ENCODE measurements around the gene HDAC7. TPM values are rescaled to one million over a fixed set of nuclear protein-coding genes. Genes with fewer than 3 reads are reported as not detected.

Gene HDAC7
- total and polyA plus RNA-seq, 2 of the 13 experiments (the other 11 are each of a cell fraction or from before 2014, with no cell fraction given): 4.6 to 10.8 TPM

GRCh38 chr12:47739979-47740378 is 79.7 kb downstream of the HDAC7 start (continued):
- peak; percentile 23; the same call in 1 of the 2 replicates for TF ChIP-seq ZNF687 (CRISPR knock-in tag; IDR thresholded peaks at IDR 0.05)
- no peak for TF ChIP-seq TSC22D2 (CRISPR knock-in tag; IDR thresholded peaks at IDR 0.05; ENCODE audit: borderline replicate concordance)
- no peak for TF ChIP-seq DNMT1 (CRISPR knock-in tag; IDR thresholded peaks at IDR 0.05)
- no peak for TF ChIP-seq TFDP1 (CRISPR knock-in tag; IDR thresholded peaks at IDR 0.05; ENCODE audit: borderline replicate concordance)
- TF ChIP-seq CREM (IDR thresholded peaks at IDR 0.05): no peak
- TF ChIP-seq CREM (CRISPR knock-in tag; IDR thresholded peaks at IDR 0.05): no peak
- TF ChIP-seq ZBTB7B (CRISPR knock-in tag; IDR thresholded peaks at IDR 0.05): 0 out of 2 replicates have a peak, but pooled peaks have one; percentile 15
- 0 out of 2 replicates have a peak, but pooled peaks have one; percentile 31 for TF ChIP-seq HDAC1 (CRISPR knock-in tag; IDR thresholded peaks at IDR 0.05)
- TF ChIP-seq ELF1 (CRISPR knock-in tag; IDR thresholded peaks at IDR 0.05): 0 out of 2 replicates have a peak, but pooled peaks have one; percentile 41
- no peak for TF ChIP-seq ZNF329 (CRISPR knock-in tag; IDR thresholded peaks at IDR 0.05; ENCODE audit: low read depth)
- TF ChIP-seq, protein P1, sequence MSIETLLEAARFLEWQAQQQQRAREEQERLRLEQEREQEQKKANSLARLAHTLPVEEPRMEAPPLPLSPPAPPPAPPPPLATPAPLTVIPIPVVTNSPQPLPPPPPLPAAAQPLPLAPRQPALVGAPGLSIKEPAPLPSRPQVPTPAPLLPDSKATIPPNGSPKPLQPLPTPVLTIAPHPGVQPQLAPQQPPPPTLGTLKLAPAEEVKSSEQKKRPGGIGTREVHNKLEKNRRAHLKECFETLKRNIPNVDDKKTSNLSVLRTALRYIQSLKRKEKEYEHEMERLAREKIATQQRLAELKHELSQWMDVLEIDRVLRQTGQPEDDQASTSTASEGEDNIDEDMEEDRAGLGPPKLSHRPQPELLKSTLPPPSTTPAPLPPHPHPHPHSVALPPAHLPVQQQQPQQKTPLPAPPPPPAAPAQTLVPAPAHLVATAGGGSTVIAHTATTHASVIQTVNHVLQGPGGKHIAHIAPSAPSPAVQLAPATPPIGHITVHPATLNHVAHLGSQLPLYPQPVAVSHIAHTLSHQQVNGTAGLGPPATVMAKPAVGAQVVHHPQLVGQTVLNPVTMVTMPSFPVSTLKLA (IDR thresholded peaks at IDR 0.05): no peak
- TF ChIP-seq SALL1 (CRISPR knock-in tag; IDR thresholded peaks at IDR 0.05): no peak
- peak; percentile 70; the same call in 1 of the 2 replicates for TF ChIP-seq TFAP4 (IDR thresholded peaks at IDR 0.05; ENCODE audit: borderline replicate concordance, low read depth)
- TF ChIP-seq SP5 (CRISPR knock-in tag; IDR thresholded peaks at IDR 0.05; ENCODE audit: borderline replicate concordance, low read depth): 0 out of 2 replicates have a peak, but pooled peaks have one; percentile 35
- peak; percentile 52; the same call in 1 of the 2 replicates for TF ChIP-seq ETV5 (CRISPR knock-in tag; IDR thresholded peaks at IDR 0.05; ENCODE audit: borderline replicate concordance)
- peak; percentile 43; the same call in 1 of the 2 replicates for TF ChIP-seq HNF4A (CRISPR knock-in tag; IDR thresholded peaks at IDR 0.05)
- TF ChIP-seq ZNF768 (CRISPR knock-in tag; IDR thresholded peaks at IDR 0.05): no peak
- TF ChIP-seq, protein P2, sequence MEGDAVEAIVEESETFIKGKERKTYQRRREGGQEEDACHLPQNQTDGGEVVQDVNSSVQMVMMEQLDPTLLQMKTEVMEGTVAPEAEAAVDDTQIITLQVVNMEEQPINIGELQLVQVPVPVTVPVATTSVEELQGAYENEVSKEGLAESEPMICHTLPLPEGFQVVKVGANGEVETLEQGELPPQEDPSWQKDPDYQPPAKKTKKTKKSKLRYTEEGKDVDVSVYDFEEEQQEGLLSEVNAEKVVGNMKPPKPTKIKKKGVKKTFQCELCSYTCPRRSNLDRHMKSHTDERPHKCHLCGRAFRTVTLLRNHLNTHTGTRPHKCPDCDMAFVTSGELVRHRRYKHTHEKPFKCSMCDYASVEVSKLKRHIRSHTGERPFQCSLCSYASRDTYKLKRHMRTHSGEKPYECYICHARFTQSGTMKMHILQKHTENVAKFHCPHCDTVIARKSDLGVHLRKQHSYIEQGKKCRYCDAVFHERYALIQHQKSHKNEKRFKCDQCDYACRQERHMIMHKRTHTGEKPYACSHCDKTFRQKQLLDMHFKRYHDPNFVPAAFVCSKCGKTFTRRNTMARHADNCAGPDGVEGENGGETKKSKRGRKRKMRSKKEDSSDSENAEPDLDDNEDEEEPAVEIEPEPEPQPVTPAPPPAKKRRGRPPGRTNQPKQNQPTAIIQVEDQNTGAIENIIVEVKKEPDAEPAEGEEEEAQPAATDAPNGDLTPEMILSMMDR (CRISPR knock-in tag; IDR thresholded peaks at IDR 0.05): peak; percentile 18; the same call in 1 of the 2 replicates

All from HepG2 (cell line).